ENCODE data around the gene XRCC1.

Gene XRCC1, protein sequence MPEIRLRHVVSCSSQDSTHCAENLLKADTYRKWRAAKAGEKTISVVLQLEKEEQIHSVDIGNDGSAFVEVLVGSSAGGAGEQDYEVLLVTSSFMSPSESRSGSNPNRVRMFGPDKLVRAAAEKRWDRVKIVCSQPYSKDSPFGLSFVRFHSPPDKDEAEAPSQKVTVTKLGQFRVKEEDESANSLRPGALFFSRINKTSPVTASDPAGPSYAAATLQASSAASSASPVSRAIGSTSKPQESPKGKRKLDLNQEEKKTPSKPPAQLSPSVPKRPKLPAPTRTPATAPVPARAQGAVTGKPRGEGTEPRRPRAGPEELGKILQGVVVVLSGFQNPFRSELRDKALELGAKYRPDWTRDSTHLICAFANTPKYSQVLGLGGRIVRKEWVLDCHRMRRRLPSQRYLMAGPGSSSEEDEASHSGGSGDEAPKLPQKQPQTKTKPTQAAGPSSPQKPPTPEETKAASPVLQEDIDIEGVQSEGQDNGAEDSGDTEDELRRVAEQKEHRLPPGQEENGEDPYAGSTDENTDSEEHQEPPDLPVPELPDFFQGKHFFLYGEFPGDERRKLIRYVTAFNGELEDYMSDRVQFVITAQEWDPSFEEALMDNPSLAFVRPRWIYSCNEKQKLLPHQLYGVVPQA

GRCh38 chr19:43575156-43575950, at the start of gene XRCC1, which contains the start of gene PINLYP:
Gene XRCC1 (minus strand): TSS chr19:43575527. CDS start chr19:43575458, 69 bp downstream.
Gene PINLYP (plus strand): TSS chr19:43575801. CDS start chr19:43577192, 1,391 bp downstream.
- DNase-seq (ENCODE audit: low spot score), result peak; percentile 97

DNA sequence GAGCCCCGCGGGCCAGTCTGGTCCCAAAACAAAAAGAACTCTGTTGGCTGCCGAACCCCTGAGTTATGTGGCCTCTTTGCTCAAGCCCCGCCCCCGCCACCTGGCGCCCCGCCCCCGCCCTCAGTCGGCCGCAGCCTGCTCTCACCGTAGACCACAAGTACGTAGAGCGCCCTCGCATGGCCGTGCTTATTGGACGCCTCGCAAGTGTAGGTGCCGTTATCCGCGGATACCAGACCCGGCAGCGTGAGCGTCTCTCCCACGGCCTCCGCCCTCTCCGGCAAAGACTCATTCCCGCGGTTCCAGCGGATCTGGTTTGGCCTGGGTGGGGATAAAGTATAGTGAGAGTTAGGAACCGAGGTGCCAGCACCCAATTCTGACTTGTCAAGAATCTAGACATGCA, 49.6 kb upstream of the XRCC1 start:
- DNase-seq (ENCODE audit: low spot score), result peak; percentile 84

DNA sequence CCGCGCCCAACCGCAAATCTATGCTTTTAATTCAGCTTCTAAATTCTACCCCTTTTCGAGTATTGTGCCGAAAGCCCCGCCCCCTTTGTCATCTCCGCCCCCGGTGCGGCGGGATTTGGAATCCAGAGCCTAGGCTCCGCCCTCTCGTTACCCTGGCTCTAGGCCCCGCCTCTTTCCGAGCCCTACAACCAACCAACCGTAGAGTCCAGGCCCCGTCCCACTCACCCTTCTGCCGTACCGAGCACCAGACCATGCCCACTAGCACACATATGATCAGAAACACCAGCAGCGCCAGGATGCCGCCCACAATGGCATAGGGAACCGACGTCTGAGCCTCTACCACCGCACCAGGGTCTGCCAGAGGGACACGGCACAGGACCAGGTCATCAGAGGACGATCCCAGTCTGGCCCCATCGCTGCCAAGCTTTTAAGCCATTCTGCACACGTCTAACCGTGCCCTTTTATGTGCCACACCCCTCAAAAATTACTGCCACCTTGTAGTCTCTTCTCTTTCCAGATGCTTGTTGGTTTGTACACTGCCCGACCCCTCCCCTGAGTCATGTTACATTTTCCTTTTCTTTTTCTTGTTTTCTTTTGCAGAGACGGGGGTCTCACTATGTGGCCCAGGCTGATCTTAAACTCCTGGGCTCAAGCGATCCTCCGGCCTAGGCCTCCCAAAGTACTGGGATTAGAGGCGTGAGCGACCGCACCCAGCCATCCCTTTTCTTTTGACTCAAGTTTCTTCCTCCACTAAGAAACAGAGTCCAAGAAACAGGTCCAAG, 48.8 kb upstream of the XRCC1 start:
- DNase-seq (ENCODE audit: low spot score), result no peak

DNA sequence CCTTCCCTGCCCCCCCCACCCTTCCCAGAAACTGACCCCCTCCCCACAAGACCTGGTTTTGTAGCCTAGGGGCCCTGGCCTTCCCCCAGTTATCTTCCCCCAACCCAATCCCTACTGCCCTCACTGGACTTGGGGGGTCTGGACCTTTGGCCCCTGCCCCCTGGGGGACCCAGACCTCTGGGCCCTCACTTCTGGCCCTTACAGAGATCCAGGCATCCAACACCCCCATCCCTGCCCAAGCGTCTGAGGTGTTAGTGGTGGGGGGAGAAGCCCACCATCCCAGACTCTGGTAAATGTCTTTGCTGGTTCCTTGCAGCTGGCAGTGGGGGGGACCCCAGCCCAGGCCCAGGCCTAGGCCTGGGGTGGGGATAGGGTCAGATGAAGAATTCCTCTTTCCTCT, 47.6 kb upstream of the XRCC1 start:
- DNase-seq (ENCODE audit: low spot score), result no peak

DNA sequence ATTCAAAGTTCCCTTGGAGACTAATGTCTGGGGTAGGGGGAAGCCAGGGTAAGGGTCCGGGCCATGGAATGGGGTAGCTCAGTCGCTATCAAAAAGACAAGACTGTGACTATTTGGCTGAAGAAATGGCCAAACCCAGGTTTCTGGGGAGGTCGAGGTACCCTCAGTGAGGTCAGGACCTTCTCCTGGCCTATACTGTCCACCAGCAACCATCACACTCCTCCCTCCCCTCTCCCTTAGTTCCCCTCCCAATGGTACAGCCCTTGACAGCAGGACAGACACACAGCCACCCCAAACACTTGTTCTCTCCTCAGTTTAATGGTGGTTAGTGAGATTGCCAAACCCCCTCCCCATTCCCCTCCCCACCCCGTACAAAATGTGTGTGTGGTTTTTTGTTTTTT, 46.7 kb upstream of the XRCC1 start:
- DNase-seq (ENCODE audit: low spot score), result no peak

DNA sequence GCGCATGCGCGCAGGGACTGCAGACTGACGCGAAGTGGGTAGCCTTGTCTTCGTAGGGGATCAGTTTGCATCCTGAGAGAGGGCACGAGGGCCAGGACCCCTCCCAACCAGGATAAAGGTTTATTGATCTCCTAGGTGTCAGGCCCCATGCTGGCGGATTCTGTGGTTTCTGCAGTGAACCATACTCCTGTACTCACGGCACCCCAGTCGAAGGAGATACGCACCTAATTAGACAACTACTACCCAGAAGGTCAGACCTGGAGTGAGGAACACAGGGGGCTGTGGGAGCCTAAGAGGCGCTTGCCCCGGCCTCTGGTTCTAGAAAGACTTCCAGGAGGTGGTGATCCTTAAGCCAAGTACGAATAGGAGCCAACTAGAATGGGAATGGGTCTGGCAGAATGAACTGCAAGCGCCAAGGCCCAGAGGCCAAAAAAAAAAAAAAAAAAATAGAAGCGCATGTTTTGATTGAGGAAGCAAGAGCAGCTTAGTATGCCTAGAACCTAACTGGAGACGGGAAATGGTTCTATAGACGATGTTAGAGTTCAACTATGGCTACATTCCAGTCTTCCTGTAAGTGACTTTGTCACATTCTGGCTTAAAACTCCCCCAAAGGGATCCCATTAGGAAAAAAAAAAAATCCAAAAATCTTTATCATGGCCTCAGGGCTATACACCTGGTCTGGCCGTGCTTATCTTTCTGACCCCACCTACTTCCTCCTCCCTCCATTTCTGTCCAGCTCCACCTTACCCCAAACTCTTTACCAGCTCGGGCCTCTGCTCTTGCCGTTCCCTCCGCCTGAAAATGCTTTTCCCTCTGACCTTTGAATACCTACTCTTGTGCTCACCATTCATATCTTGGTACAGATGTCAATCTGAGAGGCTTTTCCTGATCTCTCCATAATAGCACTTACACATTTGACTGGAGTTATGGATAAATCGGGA, 45.0 kb upstream of the XRCC1 start:
- no peak for DNase-seq (ENCODE audit: low spot score)

DNA sequence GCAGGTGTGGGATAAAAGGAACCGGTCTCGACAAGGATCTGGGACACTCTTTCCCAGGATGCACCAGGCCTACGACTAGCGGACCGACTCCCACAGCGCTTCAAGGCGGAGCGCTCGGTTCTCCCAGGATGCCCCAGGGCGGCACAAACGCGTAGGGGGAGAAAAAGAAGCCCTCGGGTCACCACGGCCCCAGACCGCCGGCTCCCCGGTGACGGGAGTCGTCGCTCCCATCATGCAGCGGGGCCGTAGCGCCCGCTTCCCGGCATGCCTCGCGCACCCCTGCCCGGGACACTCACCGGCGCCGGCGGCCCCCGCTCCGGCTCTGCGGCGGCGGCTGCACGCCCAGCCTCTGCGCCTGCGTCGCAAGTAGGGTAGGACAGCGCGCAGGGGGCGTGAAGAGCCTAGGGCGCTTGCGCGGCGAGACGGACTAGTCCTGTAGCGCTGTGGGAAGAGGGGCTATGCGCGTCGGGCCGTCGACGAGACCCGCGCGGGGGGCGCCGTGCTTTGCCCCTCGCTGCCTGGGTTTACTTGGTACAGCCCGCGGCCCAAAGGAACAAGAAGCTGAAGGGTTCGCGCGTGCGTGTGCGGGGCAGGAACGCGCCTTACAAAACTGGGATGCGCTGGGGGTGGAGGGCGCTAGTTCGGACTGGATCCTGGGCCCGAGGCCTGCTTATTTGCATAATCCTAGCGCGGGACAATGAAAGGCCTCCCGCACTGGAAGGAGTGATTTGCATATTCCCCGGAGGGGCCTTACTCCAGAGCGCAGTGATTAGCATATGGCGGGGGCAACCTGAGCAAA, 44.1 kb upstream of the XRCC1 start, which contains the start of gene ZNF428:
TSS of gene ZNF428 (minus strand) at position 368 of the 799 bp plus-strand sequence. CDS start 5,325 bp downstream, outside the sequence.
- peak; percentile 86 for DNase-seq (ENCODE audit: low spot score)

DNA sequence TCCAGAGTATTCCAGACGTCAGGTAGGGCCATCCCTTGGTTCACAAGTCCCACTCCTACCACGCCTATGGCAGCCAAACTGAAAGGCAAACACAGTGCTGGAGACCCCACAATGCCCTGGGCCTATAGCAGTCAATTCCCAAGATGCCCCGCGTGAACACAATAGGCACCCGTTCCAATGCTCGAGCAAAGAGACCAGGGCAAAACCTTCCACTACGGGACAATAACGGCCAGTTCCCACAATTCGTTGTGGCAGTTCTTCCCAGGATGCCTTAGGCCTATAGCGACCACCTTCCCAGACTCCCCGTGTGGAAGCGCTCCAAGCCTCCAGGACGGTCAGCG, 43.6 kb upstream of the XRCC1 start:
- DNase-seq (ENCODE audit: low spot score), result peak; percentile 25

DNA sequence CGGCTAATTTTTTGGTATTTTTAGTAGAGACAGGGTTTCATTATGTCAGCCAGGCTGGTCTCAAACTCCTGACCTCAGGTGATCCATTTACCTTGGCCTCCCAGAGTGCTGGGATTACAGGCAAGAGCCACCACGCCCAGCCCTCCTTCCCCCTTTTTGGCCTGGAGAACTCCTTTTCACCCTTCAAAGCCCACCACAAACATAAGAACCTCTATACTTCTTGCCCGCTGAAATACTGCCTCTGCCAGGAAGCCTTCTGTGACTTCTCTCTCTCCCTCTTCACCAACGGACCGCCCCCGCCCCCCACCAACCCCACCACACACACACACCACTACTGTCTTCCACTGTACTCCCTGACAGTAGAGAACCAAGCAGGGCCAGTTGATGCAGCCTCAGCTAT, 41.6 kb upstream of the XRCC1 start:
- DNase-seq (ENCODE audit: low spot score), result no peak

GRCh38 chr19:43616306-43616705, 41.0 kb upstream of the XRCC1 start:
- no peak for DNase-seq (ENCODE audit: low spot score)

GRCh38 chr19:43612374-43612773, 37.0 kb upstream of the XRCC1 start:
- no peak for DNase-seq (ENCODE audit: low spot score)

DNA sequence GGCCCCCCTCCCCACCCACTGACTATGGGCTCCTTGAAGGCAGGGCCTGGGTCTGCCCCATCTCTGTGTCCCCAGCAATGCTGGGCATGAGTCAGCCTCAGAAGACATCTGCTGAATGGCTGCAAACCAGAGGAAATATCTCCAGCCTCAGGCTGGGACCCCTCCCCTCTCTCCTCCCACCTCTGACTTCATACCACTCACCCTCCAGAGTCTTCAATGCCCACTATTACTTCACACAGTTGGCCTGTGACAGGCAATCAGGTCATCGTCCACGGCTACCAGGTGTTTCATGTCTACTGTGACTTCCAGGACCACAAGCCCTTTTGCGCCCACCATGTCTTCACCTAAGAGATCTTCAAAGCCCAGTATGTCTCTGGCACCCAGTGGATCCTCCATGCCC, 36.5 kb upstream of the XRCC1 start, which contains the start of gene SRRM5:
TSS of gene SRRM5 (plus strand) at position 301 of the 400 bp plus-strand sequence. CDS start at position 335, 34 bp downstream.
- no peak for DNase-seq (ENCODE audit: low spot score)

GRCh38 chr19:43610493-43610892, 35.2 kb upstream of the XRCC1 start:
- no peak for DNase-seq (ENCODE audit: low spot score)

- DNase-seq (ENCODE audit: low spot score), result no peak
Observed at GRCh38 chr19:43609872-43610271, 34.5 kb upstream of the XRCC1 start.

GRCh38 chr19:43607238-43608205, 32.2 kb upstream of the XRCC1 start:
- DNase-seq (ENCODE audit: low spot score), result no peak

DNA sequence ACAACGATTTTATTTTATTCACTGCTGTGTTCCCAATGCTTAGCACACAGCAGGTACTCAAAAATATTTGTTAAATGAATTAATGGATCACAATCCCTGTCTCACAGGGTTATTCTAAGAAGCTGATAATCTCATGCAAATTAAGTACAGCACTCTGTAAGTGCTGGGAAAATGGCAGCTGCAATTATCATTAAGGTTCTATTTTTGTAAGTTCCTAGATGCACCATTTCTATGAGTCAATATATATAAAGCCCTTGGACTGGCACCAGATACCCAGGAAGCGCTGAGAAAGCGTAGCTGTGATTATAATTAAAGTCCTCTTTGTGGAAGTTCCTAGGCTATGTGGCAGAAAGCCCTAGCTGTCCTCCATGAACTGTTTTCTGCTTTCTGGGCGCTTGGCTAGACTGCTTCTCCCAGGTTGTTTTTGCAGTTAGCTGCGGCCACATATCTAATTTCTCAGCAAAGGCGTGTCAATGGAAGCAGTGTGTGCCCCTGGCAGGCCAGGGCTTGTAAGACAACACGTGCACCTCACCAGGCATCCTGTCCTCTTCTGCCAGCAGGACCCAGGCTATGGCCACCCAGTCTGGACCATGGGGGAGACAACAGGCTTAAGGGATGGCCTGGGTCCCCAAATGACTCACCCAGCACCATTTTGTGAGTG, 31.4 kb upstream of the XRCC1 start:
- DNase-seq (ENCODE audit: low spot score), result no peak

GRCh38 chr19:43605875-43606568, 30.7 kb upstream of the XRCC1 start:
- DNase-seq (ENCODE audit: low spot score), result no peak
